Body of pancreas (tissue), 4 donors: ENCODE data around the gene FNBP1L. TPM values are rescaled to one million over a fixed set of nuclear protein-coding genes. Genes with fewer than 3 reads are reported as not detected.

ENCODE experiments used
- ATAC-seq: fragments of 150-250 bp; one replicate; pipeline ENCODE4 v1.9.1; 2016
- DNase-seq, 4 donors: peaks; one replicate each; pipeline ENCODE4 v3.0.0-alpha.2; 2019
- H3K27ac ChIP-seq, 4 donors: fragments of 200-600 bp; sonication (generic); 1 replicate in 3 of 4; 2 replicates in 1 of 4; pipeline versions ENCODE4 v1.5.1 to v1.6.1; 2016 to 2019; ENCODE audit warnings: mild to moderate bottlenecking in 1 of 4, mixed read lengths in 1 of 4, moderate library complexity in 1 of 4
- H3K27me3 ChIP-seq, 2 donors: fragments of 200-600 bp; sonication (generic); one replicate each; pipeline ENCODE4 v1.6.0; 2016; ENCODE audit warnings: mild to moderate bottlenecking in 1 of 2
- H3K36me3 ChIP-seq, 2 donors: fragments of 200-600 bp; sonication (generic); replicated peaks in 1 of 2; 2 replicates each; pipeline ENCODE4 v1.5.1; 2016; ENCODE audit warnings: low read depth in 2 of 2; ENCODE audit not compliant: insufficient read depth in 1 of 2
- H3K4me1 ChIP-seq: fragments of 200-600 bp; sonication (generic); one replicate; pipeline ENCODE4 v1.6.0; 2016
- H3K4me3 ChIP-seq, 2 donors: fragments of 200-600 bp; sonication (generic); 1 replicate in 1 of 2; 2 replicates in 1 of 2; pipeline ENCODE4 v1.5.1; 2016 to 2019
- H3K9me3 ChIP-seq, 3 donors: fragments of 200-600 bp; sonication (generic); 1 replicate in 2 of 3; 2 replicates in 1 of 3; pipeline ENCODE4 v1.5.1; 2016
- CTCF ChIP-seq, 7 experiments: fragments of 450-650 bp in 4 of 7; fragments of 200-600 bp in 3 of 7; sonication (generic) in 3 of 7; IDR thresholded peaks; one replicate each; pipeline ENCODE4 v1.5.1; 2016 to 2019; ENCODE audit warnings: antibody characterized with exemption in 7 of 7
- POLR2A ChIP-seq, 3 donors: fragments of 450-650 bp; IDR thresholded peaks; one replicate each; pipeline ENCODE4 v1.6.1; 2016; ENCODE audit warnings: antibody characterized with exemption in 3 of 3, mild to moderate bottlenecking in 2 of 3
- whole genome bisulfite sequencing, 2 donors: methylation state at CpG; one replicate each; pipeline ENCODE4 v1.1.5; 2017; 5-methylcytosine and 5-hydroxymethylcytosine counted together
- intact Hi-C: fragments of 100-400 bp; cut with DNase I; formaldehyde crosslinking; loops from one replicate; pipeline ENCODE4 v1.15.1; 2023
- total RNA-seq, 2 donors: library from RNA; depleted of rRNA; stranded (reverse); fragments of >200 nt; gene quantifications; one replicate each; pipeline ENCODE4 v1.1.0, GENCODE V29; 2016

The FNBP1L gene
- total RNA-seq, 2 donors from 2014 or later: 23.1 to 32.9 TPM

- intact Hi-C loops: no loop called here
- ATAC-seq: no peak
- TF ChIP-seq POLR2A (IDR thresholded peaks at IDR 0.05) (no peak), CTCF (IDR thresholded peaks at IDR 0.05) (no peak)
- H3K4me1 ChIP-seq: no peaks in the 10 kb centered on the region
- no peaks in the 10 kb centered on the region for H3K9me3 ChIP-seq
- no peak overlapping the region for H3K4me3 ChIP-seq
- DNase-seq: no peak
- H3K27me3 ChIP-seq: no peaks in the 10 kb centered on the region
- H3K36me3 ChIP-seq: no peaks in the 10 kb centered on the region
- WGBS, 2 donors: 88% methylated on average over 2 of the region's 2 CpGs
- no peak overlapping the region for H3K27ac ChIP-seq
Measured at GRCh38 chr1:93526431-93526830, 78.5 kb downstream of the FNBP1L start.

GRCh38 chr1:93528412-93528811, 80.5 kb downstream of the FNBP1L start:
- 71 to 90% methylated on average over 1 of the region's 1 CpG for WGBS, 2 donors
- TF ChIP-seq CTCF (IDR thresholded peaks at IDR 0.05): no peak
- TF ChIP-seq POLR2A (IDR thresholded peaks at IDR 0.05): no peak
- Histone ChIP-seq H3K36me3 (no peaks in the 10 kb centered on the region), H3K27ac (no peak overlapping the region), H3K4me3 (no peak overlapping the region), H3K27me3 (no peaks in the 10 kb centered on the region), H3K4me1 (no peaks in the 10 kb centered on the region), H3K9me3 (no peaks in the 10 kb centered on the region)
- ATAC-seq (no peak), DNase-seq (no peak)
- intact Hi-C loops: no loop called here

GRCh38 chr1:93531193-93531592, 83.3 kb downstream of the FNBP1L start:
- Histone ChIP-seq H3K9me3 (no peaks in the 10 kb centered on the region), H3K4me1 (no peaks in the 10 kb centered on the region), H3K27me3 (no peaks in the 10 kb centered on the region), H3K36me3 (no peaks in the 10 kb centered on the region), H3K27ac (no peak overlapping the region), H3K4me3 (no peak overlapping the region)
- WGBS, 2 donors: 37 to 45% methylated on average over 2 of the region's 2 CpGs
- DNase-seq (no peak), ATAC-seq (no peak)
- intact Hi-C loops: no loop called here
- no peak for TF ChIP-seq CTCF (IDR thresholded peaks at IDR 0.05)
- no peak for TF ChIP-seq POLR2A (IDR thresholded peaks at IDR 0.05)

- Histone ChIP-seq H3K36me3 (no peaks in the 10 kb centered on the region), H3K27ac (no peak overlapping the region), H3K27me3 (no peaks in the 10 kb centered on the region), H3K4me3 (no peak overlapping the region), H3K9me3 (no peaks in the 10 kb centered on the region), H3K4me1 (no peaks in the 10 kb centered on the region)
- TF ChIP-seq CTCF (IDR thresholded peaks at IDR 0.05): no peak
- no peak for TF ChIP-seq POLR2A (IDR thresholded peaks at IDR 0.05)
- 94 to 96% methylated on average over 3 of the region's 3 CpGs for WGBS, 2 donors
- ATAC-seq (no peak), DNase-seq (no peak)
- intact Hi-C loops: no loop called here
Measured at GRCh38 chr1:93532780-93533378, 85.0 kb downstream of the FNBP1L start.

- ATAC-seq: no peak
- H3K27me3 ChIP-seq: no peaks in the 10 kb centered on the region
- intact Hi-C loops: no loop called here
- H3K27ac ChIP-seq: no peak overlapping the region
- no peaks in the 10 kb centered on the region for H3K36me3 ChIP-seq
- H3K4me3 ChIP-seq: no peak overlapping the region
- no peak for TF ChIP-seq CTCF (IDR thresholded peaks at IDR 0.05)
- TF ChIP-seq POLR2A (IDR thresholded peaks at IDR 0.05): no peak
- no peaks in the 10 kb centered on the region for H3K4me1 ChIP-seq
- no peaks in the 10 kb centered on the region for H3K9me3 ChIP-seq
- DNase-seq: no peak
Measured at GRCh38 chr1:93533677-93534076, 85.8 kb downstream of the FNBP1L start.
